Kidney (tissue), 14 donors: Measurements from ENCODE around the gene SPATA25. TPM values are rescaled to one million over a fixed set of nuclear protein-coding genes. Genes with fewer than 3 reads are reported as not detected.
A peak's percentile ranks its signal among the peaks of the same experiment; 100 is the strongest.

Source experiments
- DNase-seq, 5 donors: peaks; one replicate each; pipeline ENCODE4 v3.0.0-alpha.2; 2013 to 2020
- FAIRE-seq: peaks from 2 replicates; lab custom pipeline; 2012; peaks lifted over from hg19 to GRCh38; lab: Jason Lieb, UNC
- H3K27ac ChIP-seq, 2 donors: one replicate each; pipeline ENCODE4 v1.7.0; 2013; ENCODE audit warnings: low read depth in 2 of 2, low read length in 2 of 2, inconsistent platforms in 1 of 2
- H3K27me3 ChIP-seq: one replicate; pipeline ENCODE4 v1.7.1; 2013; ENCODE audit warnings: low read length, inconsistent platforms; ENCODE audit not compliant: control insufficient read depth, insufficient read depth
- H3K36me3 ChIP-seq, 3 donors: one replicate each; pipeline versions ENCODE4 v1.7.0 to v1.7.1; 2013; ENCODE audit warnings: low read length in 3 of 3, control low read depth in 1 of 3, inconsistent platforms in 1 of 3; ENCODE audit not compliant: insufficient read depth in 3 of 3, control insufficient read depth in 2 of 3
- H3K4me1 ChIP-seq, 3 donors: one replicate each; pipeline versions ENCODE4 v1.7.0 to v1.7.1; 2013; ENCODE audit warnings: low read length in 3 of 3, inconsistent platforms in 1 of 3, low read depth in 1 of 3; ENCODE audit not compliant: control insufficient read depth in 2 of 3, insufficient read depth in 2 of 3
- H3K4me3 ChIP-seq, 3 donors: one replicate each; pipeline versions ENCODE4 v1.7.0 to v1.8.1; 2013; ENCODE audit warnings: low read length in 3 of 3, control low read depth in 1 of 3, inconsistent platforms in 1 of 3
- H3K9ac ChIP-seq, 3 donors: one replicate each; pipeline versions ENCODE4 v1.7.0 to v1.7.1; 2013; ENCODE audit warnings: low read length in 3 of 3, control low read depth in 1 of 3, inconsistent platforms in 1 of 3
- H3K9me3 ChIP-seq, 3 donors: one replicate each; pipeline versions ENCODE4 v1.7.0 to v1.7.1; 2013; ENCODE audit warnings: low read length in 3 of 3, control low read depth in 1 of 3, inconsistent platforms in 1 of 3; ENCODE audit not compliant: control insufficient read depth in 2 of 3, insufficient read depth in 1 of 3
- CTCF ChIP-seq: IDR thresholded peaks from 3 replicates; pipeline ENCODE4 v1.5.1; 2012; ENCODE audit warnings: mild to moderate bottlenecking, moderate library complexity, borderline replicate concordance; ENCODE audit not compliant: insufficient read depth; ENCODE audit errors: extremely low read depth
- intact Hi-C: fragments of 100-400 bp; cut with DNase I; formaldehyde crosslinking; loops from one replicate; pipeline ENCODE4 v1.11.1; 2022
- polyA plus RNA-seq: library from polyadenylated mRNA; stranded (reverse); fragments of 350-450 nt; fragmentation: Illumina TruSeq; extraction: RNeasy Lipid Tissue Mini Kit (QIAGEN cat#74804); gene quantifications from one replicate; pipeline ENCODE4 v1.2.3, GENCODE V29; 2014; ENCODE audit warnings: low read depth, low replicate concordance; ENCODE audit not compliant: insufficient read depth
- total RNA-seq: library from RNA; stranded (reverse); fragmentation: NEBNext Ultra II Directional; extraction: Animal tissue kit (Norgen Biotek cat#: 25700); gene quantifications from one replicate; pipeline ENCODE4 v1.2.1, GENCODE V29; 2021
- donor health status: control.
- donor health status: control.
- donor health status: control.
- donor health status: control.
- donor health status: control.
- donor health status: DM: yes; HTN: yes; CAD: no.
- donor health status: Normal renal cell carcinoma (clear cell type).

SPATA25 gene
- total and polyA plus RNA-seq, 2 donors from 2014 or later = 6.7 TPM

- H3K4me3 ChIP-seq = peak overlapping the region; percentile 59 to 72 (median 61)
- H3K9ac ChIP-seq = peak overlapping the region; percentile 39 to 78 (median 61)
- DNase-seq (peak; percentile 90 to 95 (median 92)), FAIRE-seq (no peak)
- H3K27ac ChIP-seq = peak overlapping the region; percentile 82 to 89
- no peaks in the 10 kb centered on the region for H3K9me3 ChIP-seq
- H3K27me3 ChIP-seq = no peaks in the 10 kb centered on the region
- H3K36me3 ChIP-seq = peaks cover 0 to 16% (median 14%) of the 10 kb centered on the region in 3 donors
- intact Hi-C loops = no loop called here
- TF ChIP-seq CTCF = peak; percentile 42
- H3K4me1 ChIP-seq = peaks cover 0 to 30% (median 0%) of the 10 kb centered on the region in 3 donors
Observed at GRCh38 chr20:45890077-45890984, 2.9 kb upstream of the SPATA25 start.

- intact Hi-C loops = no loop called here
- Histone ChIP-seq H3K9me3 (no peaks in the 10 kb centered on the region), H3K36me3 (peaks cover 2 to 12% (median 8%) of the 10 kb centered on the region in 3 donors), H3K4me3 (peak overlapping the region in 2 of 3 donors; percentile 29 to 33), H3K27me3 (no peaks in the 10 kb centered on the region), H3K4me1 (peaks cover 0 to 34% (median 0%) of the 10 kb centered on the region in 3 donors), H3K9ac (no peak overlapping the region), H3K27ac (no peak overlapping the region)
- FAIRE-seq (no peak), DNase-seq (peak in 1 of 5 donors; percentile 34)
- no peak for TF ChIP-seq CTCF
Observed at GRCh38 chr20:45888681-45889080, 1.3 kb upstream of the SPATA25 start.

- Histone ChIP-seq H3K4me3 (no peak overlapping the region), H3K27ac (no peak overlapping the region), H3K4me1 (peaks cover 0 to 25% (median 0%) of the 10 kb centered on the region in 3 donors), H3K27me3 (no peaks in the 10 kb centered on the region), H3K9ac (no peak overlapping the region), H3K9me3 (no peaks in the 10 kb centered on the region), H3K36me3 (peaks cover 4 to 20% (median 13%) of the 10 kb centered on the region in 3 donors)
- no peak for TF ChIP-seq CTCF
- intact Hi-C loops = no loop called here
- FAIRE-seq (no peak), DNase-seq (peak in 1 of 5 donors; percentile 72)
Observed at GRCh38 chr20:45886590-45887345, 654 bp downstream of the SPATA25 start.
